GM19023 (cell line): ENCODE data around the gene ASAH2B.
"Not testable (repeated sequence)": the region's sequence is repeated elsewhere in the genome, so short reads cannot be mapped to it uniquely, and the experiment has no call there.

Experiments
- ATAC-seq: cut with Tn5 transposase; IDR thresholded peaks from one replicate; pipeline ENCODE4 v1.9.1; 2021; ENCODE audit warnings: mild to moderate bottlenecking, moderate library complexity; ENCODE audit not compliant: unreplicated experiment

Gene ASAH2B

DNA sequence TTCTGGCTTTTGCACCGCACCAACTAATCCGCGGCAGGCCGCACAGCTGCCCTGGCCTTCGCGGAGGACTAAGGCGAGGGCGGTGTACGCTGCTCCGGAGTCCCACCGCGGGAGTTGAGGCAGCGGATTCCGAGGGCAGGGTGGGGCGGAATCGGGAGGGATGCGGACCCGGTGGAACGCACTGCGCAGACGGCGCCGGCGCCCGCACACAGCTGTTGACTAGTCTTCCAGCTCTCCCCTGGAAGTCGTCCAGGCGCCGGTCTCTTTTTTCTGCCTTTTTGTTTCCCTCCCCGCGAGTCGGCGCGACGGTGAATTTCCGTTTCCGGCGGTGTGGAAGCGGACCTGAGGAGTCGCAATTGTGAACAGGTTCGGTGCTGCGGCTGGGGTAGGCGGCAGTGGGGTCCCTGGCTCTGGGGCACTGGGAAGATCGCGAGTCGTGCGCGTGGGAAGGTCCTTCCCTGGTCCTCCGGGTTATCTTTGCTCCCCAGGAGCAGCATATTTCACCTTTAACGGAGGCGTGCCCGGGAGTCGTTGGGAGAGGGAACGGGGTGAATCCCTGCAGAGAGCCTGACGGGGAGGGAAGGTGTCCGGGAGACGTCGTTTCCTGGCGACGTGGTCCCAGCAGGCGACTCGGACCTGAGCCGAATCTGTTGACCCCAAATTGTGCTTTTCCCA lies at the start of gene ASAH2B:
Gene ASAH2B, plus strand, starts transcription at position 319 of the 675 bp plus-strand sequence. CDS start 5,195 bp downstream, outside the sequence.
- peak; percentile 88 for ATAC-seq

DNA sequence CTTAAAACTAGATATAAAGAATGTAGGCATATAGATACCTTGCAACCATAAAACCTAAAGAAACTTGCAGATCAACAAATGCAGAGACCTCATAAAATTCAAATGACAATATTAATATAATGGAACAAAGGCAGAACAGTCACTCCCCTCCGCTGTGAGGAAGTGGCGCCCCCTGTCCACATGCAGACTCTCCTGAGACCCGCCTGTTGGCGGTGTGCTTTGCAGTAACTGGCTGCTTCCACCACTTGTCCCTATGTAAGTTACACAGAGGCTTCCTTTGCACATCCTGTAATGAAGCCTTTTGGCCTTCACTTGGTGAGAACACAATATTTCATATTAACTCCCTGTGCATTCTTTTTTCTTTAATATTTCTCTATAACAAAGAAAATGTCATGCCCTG lies 41.9 kb upstream of the ASAH2B start:
- not testable (repeated sequence) for ATAC-seq

DNA sequence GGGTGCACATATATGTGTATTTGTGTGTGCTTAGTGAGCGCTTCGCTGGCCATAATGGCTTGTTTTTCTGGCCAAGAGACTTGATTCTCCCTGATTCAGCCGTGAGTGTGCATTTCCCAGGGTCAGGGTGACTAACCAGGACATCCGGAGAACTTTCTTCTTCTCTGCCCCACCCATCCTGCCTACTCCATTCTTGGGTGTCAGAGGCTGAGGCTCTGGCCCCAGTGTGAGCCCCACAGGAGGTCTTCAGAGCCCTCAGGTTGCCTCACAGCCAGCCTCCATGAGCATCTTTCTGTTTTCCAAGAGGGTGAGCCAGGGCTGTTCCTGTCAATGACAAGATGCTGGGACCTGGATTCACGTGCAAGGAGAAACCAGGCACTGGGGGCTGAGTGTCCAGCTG lies 37.8 kb upstream of the ASAH2B start:
- not testable (repeated sequence) for ATAC-seq

DNA sequence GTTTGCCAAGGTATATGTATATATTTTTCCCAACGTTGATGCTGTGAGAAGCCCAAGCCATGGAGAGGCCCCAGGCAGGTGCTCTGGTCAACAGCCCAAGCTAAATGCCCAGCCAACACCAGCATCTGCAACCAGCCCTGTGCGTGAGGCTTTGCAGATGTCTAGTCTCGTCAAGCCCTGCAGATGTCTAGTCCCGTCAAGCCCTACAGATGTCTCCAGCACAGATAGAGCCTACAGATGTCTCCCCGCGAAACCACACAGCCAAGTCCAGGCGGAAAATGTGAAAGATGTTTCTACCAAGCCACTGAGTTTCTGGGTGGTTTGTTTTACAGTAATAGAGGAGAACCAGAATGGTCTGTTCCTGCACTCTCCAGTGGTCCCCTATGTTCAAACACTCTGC lies 36.7 kb upstream of the ASAH2B start:
- ATAC-seq = not testable (repeated sequence)

DNA sequence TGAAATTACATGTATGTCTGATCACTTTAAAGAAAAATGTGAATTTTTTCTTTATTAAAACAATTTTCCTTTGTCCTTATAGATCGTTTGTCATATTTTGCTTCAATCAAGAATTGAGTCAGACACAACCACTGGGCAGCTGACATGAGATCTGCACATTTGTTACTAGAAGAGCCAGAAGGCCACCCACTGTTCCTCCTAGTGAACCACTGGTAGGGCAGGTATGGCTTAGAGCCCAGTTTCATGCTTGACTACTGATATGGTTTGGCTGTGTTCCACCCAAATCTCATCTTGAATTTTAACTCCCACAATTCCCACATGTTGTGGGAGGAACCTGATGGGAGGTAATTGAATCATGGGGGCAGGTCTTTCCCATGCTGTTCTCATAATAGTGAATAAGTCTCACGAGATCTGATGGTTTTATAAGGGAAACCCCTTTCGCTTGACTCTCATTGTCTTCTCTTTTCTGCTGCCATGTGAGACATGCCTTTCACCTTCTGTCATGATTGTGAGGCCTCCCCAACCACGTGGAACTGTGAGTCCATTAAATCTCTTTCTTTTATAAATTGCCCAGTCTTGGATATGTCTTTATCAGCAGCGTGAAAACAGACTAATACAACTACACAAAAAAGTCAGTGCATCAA lies 35.2 kb upstream of the ASAH2B start:
- ATAC-seq = not testable (repeated sequence)

DNA sequence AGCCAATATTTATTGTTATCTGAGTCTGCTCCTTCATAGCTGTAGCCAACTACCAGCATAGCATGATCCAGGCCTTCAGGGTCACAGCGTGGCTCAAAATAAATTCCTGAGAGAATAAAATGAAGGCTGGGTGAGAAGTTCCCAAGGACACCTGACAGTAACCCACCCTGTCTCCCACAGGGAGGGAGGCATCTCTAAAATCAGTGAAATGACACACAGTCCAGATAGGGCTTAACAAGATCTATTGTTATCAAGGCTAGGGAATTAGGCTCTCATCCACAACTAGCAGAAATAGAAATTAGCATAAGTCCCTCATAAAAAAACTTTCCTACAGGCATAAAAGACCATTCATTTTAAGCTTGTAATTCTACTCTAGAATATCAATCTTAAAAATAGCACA lies 33.7 kb upstream of the ASAH2B start:
- not testable (repeated sequence) for ATAC-seq

DNA sequence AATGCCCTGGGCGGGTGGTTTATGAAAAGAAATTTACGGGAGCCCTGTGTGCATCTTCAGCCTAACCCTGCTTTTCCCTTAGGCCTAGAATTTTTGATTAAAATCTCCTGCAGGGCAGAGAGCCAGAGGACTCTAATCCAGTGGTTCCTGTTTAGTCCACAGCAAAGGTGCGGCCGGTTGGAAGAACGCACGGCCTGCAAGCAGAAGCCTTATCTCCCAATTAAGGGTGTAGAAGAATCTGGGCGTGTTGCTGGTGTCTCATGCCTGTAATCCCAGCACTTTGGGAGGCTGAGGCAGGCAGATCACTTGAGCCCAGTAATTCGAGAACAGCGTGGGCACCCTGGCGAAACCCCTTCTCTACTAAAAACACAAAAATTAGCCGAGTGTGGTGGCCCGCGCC lies 29.5 kb upstream of the ASAH2B start:
- ATAC-seq = not testable (repeated sequence)

DNA sequence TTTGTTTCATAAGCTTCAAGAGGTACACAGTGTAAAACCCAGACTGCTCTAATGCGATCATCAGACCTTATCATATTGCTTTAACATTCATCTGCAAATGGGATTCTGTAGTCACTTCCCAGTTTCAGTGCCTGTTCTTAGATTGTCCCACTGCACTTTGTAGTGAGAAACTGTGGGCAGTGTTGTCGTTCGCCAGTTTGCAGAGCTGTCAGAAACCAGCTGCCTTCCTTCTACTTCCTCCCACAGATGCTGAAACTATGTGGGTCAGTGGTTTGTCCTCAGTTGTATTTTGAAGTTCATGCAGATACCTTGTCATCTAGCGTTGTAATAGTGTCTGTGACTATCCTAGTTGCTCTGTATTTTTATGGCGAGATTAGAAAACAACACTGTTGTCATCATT lies 15.9 kb upstream of the ASAH2B start:
- ATAC-seq = peak; percentile 82

DNA sequence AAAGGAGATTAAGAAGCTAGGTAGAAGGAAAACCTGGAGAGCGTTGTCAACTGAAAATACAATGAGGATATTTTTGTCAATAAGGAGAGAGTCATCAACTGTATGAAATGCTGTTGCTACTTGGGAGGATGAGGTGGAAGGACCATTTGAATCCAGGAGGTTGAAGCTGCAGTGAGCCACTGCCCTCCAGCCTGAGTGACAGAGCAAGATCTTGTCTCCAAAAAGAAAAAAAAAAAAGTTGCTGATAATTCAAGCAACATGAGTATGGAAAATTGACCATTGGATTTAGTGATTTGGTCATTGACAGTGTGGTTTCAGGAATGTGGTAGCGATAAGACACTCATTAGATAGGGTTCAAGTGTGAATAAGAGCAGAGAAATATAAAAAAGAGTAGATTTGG lies 11.6 kb upstream of the ASAH2B start:
- ATAC-seq = not testable (repeated sequence)

DNA sequence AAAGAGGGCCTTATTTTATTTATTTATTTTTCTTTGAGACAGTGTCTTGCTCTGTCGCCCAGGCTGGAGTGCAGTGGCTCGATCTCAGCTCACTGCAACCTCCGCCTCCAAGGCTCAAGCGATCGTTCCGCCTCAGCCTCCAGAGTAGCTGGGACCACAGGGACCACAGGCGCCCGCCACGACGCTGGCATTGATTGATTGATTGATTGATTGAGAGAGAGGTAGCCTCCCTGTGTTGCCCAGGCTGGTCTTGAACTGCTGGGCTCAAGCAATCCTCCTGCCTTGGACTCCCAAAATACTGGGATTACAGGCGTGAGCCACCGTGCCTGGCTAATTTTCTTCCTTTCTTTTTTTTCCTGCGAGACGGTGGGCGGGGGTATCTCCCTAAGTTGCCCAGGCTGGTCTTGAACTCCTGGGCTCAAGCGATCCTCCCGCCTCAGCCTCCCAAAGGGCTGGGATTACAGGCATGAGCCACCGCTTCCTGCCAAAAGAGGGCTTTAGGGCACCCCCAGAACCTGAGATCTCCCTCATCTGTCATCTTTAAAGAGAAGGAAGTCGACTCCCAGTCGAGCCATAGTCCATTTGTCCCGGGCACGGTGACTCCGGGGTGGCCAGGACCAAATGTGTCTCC lies 634 bp upstream of the ASAH2B start:
- not testable (repeated sequence) for ATAC-seq

DNA sequence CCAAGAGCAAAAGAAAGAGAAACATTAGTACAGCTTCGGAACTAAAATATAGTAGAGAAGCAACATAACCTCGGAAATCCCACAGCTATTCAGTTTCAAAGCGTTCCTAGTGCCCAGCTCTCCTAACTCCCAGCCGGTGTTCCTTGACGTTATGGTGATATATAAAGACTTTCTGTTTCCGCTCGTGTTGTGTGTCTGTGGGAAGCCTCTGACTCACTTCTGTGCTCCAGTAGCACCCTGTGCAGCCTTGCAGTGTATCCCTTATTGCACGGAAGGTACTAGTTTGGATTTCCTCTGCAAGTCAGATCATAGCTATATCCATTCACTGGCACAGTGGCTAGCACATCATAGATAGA lies 535 bp downstream of the ASAH2B start:
- ATAC-seq = peak; percentile 28

DNA sequence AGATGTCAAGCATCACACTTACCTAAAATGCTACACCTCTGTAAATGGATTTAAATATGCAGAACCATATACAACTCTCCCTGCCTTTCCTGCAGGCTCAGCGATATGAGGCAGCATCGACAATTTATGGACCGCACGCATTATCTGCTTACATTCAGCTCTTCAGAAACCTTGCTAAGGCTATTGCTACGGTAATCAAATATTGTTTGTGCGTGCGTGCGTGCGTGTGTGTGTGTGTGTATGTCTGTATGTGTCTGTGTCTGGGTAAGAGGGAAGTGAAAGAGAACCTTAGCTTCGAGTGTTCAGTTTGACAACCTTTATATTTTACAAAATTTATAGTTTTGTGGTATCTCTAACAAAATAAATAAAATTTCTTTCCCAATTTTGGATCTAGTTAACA lies 3.1 kb downstream of the ASAH2B start:
- ATAC-seq = not testable (repeated sequence)

DNA sequence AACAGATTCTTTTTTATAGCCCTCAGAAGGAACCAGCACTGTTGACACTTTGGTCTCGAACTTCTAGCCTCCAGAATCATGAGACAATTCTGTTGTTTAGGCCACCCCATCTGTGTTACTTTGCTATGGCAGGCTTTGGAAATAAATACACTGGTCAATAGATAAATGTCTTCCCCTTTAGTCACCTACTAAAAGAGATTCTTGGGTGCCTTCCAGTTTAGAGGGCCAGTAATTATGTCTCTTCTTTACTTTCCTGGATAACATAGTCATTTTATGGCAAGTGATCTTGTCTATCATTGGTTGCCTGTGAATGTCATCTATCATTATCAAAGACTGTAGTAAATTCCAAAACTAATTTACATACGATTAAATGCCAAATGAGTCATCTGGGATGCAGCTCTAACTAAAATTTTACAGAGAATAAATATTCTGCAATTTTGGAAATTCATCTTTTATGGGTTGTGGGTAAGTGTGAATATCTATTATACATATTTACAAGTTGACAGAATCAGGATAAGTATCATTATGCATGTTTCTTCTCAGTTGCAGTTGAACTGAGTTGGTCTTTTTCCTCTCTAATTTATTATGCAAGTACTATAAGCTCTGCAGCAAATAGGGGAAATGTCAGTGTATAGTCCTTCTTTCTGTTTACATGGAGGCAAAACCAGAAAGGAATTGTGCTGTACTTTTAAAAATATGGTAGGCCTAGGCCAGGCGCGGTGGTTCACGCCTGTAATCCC lies 27.2 kb downstream of the ASAH2B start:
- not testable (repeated sequence) for ATAC-seq

DNA sequence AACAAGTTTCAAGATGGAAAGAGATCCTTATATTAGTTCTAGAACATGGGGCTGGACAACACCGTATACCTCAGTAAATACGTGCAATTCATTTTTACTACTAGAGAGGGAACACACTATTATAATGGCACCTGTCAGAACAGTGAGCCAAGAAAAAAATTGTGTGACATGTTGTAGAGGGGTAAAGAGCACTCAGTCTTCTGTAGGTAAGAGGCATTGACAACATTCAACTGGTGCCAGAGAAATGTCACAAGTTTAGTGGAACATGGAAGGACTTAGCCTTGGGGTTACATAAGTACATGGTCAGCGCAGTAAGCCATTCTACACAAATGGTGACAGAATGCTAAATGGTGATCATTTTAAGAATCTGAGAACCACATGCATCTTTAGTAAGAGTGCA lies 32.3 kb downstream of the ASAH2B start:
- not testable (repeated sequence) for ATAC-seq

DNA sequence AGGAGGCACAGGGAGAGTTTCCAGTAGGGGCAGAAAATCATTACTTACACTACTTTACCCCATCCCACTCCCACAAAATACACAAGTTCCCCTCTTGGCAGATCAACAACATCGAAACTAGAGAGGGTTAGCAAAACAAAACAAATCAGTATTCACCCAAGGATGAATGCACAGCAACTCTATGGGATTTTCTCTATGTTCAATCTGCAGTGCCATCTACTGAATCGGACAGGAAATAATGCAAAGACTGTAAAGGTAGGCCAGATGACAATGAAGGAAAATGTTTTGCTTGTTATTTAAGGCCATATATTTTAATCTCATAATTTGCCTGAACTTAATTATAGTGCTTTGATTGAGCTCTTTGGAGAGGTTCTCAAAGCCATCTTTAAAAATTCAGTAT lies 35.1 kb downstream of the ASAH2B start:
- not testable (repeated sequence) for ATAC-seq

DNA sequence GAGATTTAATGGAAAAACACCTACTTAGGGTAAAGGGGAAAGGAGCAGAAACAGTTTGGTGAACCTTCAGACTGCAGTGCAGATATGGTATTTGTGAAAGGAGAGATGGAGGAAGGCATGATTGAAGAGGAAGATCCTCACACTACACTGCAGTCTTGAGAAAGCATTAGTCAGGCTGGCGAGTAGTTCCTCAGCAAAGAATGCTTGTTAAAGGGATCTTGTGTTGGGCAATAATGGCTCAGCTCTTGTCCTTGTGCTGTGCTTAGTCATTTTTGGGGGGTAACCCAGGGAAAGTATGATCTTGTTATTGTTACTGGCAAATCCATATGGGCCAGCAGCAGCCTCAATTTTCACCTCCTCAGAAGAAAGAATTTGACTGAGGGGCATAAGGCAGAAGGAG lies 40.3 kb downstream of the ASAH2B start:
- not testable (repeated sequence) for ATAC-seq

DNA sequence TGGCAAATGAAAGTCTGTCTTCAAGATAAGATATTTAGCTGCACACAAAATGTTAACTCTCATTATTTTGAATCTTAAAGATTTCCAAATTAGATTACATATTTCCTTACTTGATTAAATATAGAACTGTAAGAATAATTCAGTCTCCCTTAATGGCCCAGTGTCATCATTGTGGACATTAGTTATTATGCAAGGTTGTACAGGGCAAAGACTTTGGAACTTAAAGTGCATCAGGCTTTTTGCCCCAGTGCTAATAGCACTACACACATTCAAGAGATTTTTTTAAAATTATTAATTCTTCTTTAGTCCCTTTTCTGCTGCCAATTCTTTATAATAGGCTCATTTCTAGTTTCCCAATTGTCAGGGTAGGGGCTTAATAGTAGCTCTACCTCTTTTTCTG lies 42.3 kb downstream of the ASAH2B start:
- ATAC-seq = not testable (repeated sequence)

DNA sequence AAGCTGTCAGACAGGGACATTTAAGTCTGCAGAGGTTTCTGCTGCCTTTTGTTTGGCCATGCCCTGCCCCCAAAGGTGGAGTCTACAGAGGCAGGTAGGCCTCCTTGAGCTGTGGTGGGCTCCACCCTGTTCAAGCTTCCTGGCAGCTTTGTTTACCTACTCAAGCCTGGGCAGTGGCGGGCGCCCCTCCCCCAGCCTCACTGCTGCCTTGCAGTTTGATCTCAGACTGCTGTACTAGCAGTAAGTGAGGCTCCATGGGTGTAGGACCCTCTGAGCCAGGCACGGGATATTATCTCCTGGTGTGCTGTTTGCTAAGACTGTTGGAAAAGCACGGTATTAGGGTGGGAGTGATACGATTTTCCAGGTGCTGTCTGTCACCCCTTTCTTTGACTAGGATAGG lies 48.2 kb downstream of the ASAH2B start:
- not testable (repeated sequence) for ATAC-seq

DNA sequence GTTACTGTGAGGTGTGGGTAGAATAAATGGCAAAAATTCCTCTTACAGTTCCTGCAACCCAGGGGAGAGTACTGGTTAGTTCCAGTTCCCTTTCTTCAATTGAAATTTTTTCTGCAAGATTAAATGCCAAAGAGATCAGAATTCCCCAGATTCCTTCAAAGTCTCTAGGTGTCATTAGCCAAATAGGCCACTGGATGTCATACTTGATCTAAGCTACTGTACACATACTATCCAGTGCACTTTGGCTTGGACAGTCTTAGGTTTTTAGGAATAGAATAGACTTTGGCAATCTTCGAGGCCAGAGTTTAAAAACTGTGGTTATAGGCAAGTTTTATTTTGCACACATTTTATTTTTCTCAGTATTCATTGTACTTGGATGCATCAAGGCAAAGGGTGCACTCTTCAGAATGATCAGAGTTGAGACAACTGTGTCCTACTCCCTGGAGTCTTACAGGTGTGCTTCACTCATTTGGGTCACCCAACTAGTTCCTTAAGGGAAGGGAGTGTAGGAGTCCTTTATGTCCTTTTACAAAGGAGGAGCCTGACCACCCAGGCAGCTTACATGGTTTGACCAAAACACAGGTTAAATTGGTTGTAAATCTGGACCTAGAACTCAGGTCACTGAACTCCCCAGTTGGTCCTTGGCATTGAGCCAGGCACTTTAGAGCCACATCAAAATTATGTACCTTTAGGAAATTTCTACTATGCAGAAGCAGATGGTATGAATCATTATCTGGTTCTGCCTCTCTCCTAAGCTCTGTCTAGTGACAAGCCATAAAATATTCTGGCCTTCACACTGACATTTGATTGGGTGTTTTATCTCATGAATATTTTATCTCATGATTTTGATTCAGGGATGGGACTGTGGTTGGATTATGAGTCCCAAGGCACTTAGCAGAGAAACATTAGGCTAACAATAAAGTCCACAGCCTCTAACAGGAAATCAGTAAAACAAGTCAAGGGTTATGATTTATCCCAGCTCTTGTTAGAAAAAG lies 49.5 kb downstream of the ASAH2B start:
- ATAC-seq = no peak

DNA sequence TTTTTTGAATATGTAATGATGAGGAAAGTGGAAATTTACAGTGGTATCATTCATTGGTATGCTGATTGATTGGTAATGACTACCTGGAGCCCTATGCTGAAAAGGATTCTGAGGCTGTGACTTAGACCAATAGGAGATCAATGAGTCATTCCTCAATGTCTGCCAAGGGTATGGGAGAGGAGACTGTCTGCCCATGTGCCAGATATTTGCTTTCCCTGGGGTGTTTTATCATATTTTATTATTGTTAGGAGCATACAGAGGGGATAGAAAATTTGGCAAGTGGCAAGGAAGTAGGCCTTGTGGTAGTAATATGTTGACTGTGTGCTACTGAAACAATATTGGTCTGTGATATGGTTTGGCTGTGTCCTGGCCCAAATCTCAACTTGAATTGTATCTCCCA lies 54.8 kb downstream of the ASAH2B start:
- no peak for ATAC-seq
